Trophoblast cell (in vitro differentiated cells and primary cell): ENCODE results near the gene SNX27.

Source experiments
- DNase-seq, 2 donors: peaks; one replicate each; pipeline ENCODE4 v3.0.0-alpha.2; 2016
- H2AFZ ChIP-seq: 2 replicates; pipeline ENCODE4 v1.6.1; 2013; ENCODE audit warnings: low read length, moderate library complexity, mild to moderate bottlenecking; ENCODE audit not compliant: insufficient read depth, poor library complexity
- H2AK5ac ChIP-seq: 2 replicates; pipeline ENCODE4 v1.6.1; 2013; ENCODE audit warnings: mild to moderate bottlenecking, low read length
- H2BK120ac ChIP-seq: 2 replicates; pipeline ENCODE4 v1.6.1; 2013; ENCODE audit warnings: low read length, mild to moderate bottlenecking, moderate library complexity; ENCODE audit not compliant: insufficient read depth, poor library complexity
- H2BK12ac ChIP-seq: 2 replicates; pipeline ENCODE4 v1.6.1; 2013; ENCODE audit warnings: mild to moderate bottlenecking, low read length, moderate library complexity
- H2BK5ac ChIP-seq: 2 replicates; pipeline ENCODE4 v1.6.1; 2013; ENCODE audit warnings: low read length, low read depth, moderate library complexity, mild to moderate bottlenecking; ENCODE audit not compliant: poor library complexity
- H3K14ac ChIP-seq: 2 replicates; pipeline ENCODE4 v1.6.1; 2013; ENCODE audit warnings: mild to moderate bottlenecking, low read length
- H3K18ac ChIP-seq: 2 replicates; pipeline ENCODE4 v1.6.1; 2013; ENCODE audit warnings: mild to moderate bottlenecking, low read length
- H3K23ac ChIP-seq: 2 replicates; pipeline ENCODE4 v1.6.1; 2013; ENCODE audit warnings: low read length
- H3K27ac ChIP-seq: 2 replicates; pipeline ENCODE4 v1.5.1; 2013; ENCODE audit warnings: low read depth, mild to moderate bottlenecking, inconsistent platforms, low read length, moderate library complexity
- H3K27me3 ChIP-seq: 2 replicates; pipeline ENCODE4 v1.6.1; 2013; ENCODE audit warnings: inconsistent platforms, mild to moderate bottlenecking, low read length, moderate library complexity; ENCODE audit not compliant: insufficient read depth
- H3K36me3 ChIP-seq, 2 experiments: 1 replicate in 1 of 2; 2 replicates in 1 of 2; pipeline ENCODE4 v1.6.1; 2013; ENCODE audit warnings: low read length in 2 of 2, mild to moderate bottlenecking in 2 of 2, moderate library complexity in 1 of 2; ENCODE audit not compliant: insufficient read depth in 2 of 2, control insufficient read depth in 1 of 2
- H3K4ac ChIP-seq: 2 replicates; pipeline ENCODE4 v1.6.1; 2013; ENCODE audit warnings: low read depth, mild to moderate bottlenecking, low read length, moderate library complexity
- H3K4me1 ChIP-seq, 2 experiments: 1 replicate in 1 of 2; 2 replicates in 1 of 2; pipeline ENCODE4 v1.6.1; 2013; ENCODE audit warnings: low read length in 2 of 2, mild to moderate bottlenecking in 2 of 2, moderate library complexity in 1 of 2; ENCODE audit not compliant: insufficient read depth in 2 of 2, control insufficient read depth in 1 of 2
- H3K4me2 ChIP-seq: 2 replicates; pipeline ENCODE4 v1.6.1; 2013; ENCODE audit warnings: inconsistent platforms, mild to moderate bottlenecking, low read length, moderate library complexity
- H3K4me3 ChIP-seq: 2 replicates; pipeline ENCODE4 v1.5.1; 2013; ENCODE audit warnings: mild to moderate bottlenecking, low read depth, low read length, inconsistent platforms
- H3K79me1 ChIP-seq: one replicate; pipeline ENCODE4 v1.6.1; 2013; ENCODE audit warnings: low read length
- H3K79me2 ChIP-seq: 2 replicates; pipeline ENCODE4 v1.6.1; 2013; ENCODE audit warnings: low read length, mild to moderate bottlenecking; ENCODE audit not compliant: control insufficient read depth, insufficient read depth, poor library complexity
- H3K9ac ChIP-seq: 2 replicates; pipeline ENCODE4 v1.6.1; 2013; ENCODE audit warnings: mild to moderate bottlenecking, low read length
- H3K9me3 ChIP-seq: 2 replicates; pipeline ENCODE4 v1.6.1; 2013; ENCODE audit warnings: low read depth, mild to moderate bottlenecking, control low read depth, inconsistent platforms, low read length; ENCODE audit not compliant: insufficient read depth
- H4K12ac ChIP-seq: 2 replicates; pipeline ENCODE4 v1.6.1; 2013; ENCODE audit warnings: low read depth, mild to moderate bottlenecking, low read length, moderate library complexity
- H4K8ac ChIP-seq: 2 replicates; pipeline ENCODE4 v1.6.1; 2013; ENCODE audit warnings: low read depth, mild to moderate bottlenecking, low read length, moderate library complexity
- H4K91ac ChIP-seq: one replicate; pipeline ENCODE4 v1.6.1; 2013; ENCODE audit warnings: low read depth, mild to moderate bottlenecking, low read length, moderate library complexity
- WGBS: extraction: QIAGEN DNeasy Blood & Tissue Kit; methylation state at CpG from one replicate; pipeline ENCODE4 v1.1.7; 2013; ENCODE audit warnings: missing lambda C conversion rate; ENCODE audit not compliant: insufficient read length, insufficient coverage; ENCODE audit errors: extremely low coverage; 5-methylcytosine and 5-hydroxymethylcytosine counted together

SNX27 gene

DNA sequence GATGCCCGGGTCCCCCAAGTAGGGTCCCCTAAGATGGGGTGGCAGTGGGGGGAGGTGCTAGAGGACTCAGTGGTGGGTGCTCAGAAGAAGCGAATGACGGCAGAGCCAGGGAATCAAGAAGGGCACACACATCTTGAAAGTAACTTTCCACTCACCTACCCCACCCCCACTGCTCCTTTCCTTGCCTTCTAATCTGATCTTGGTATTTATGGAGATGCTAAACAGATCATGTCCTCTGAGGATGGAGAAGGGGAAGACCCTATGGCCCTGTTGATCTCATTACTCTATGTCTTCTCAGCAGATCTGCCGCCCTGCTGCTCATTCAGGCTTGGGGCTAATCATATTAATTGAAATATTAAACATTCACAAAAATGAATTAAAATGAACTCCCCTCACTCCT is 106.8 kb downstream of the SNX27 start:
- Histone ChIP-seq H3K18ac (no peak overlapping the region), H3K4me1 (peaks cover 3% of the 10 kb centered on the region in 2 experiments), H3K27ac (no peak overlapping the region), H3K9ac (no peak overlapping the region), H2AFZ (no peak overlapping the region), H3K23ac (no peak overlapping the region), H3K14ac (no peak overlapping the region), H3K4ac (no peak overlapping the region), H4K12ac (no peak overlapping the region), H3K79me1 (no peaks in the 10 kb centered on the region), H2AK5ac (no peak overlapping the region), H3K4me3 (no peak overlapping the region), H3K79me2 (no peaks in the 10 kb centered on the region), H4K91ac (no peak overlapping the region), H2BK120ac (no peak overlapping the region), H3K9me3 (no peaks in the 10 kb centered on the region), H2BK12ac (no peak overlapping the region), H3K27me3 (peaks cover 36% of the 10 kb centered on the region), H3K4me2 (no peak overlapping the region), H3K36me3 (no peaks in the 10 kb centered on the region), H4K8ac (no peak overlapping the region), H2BK5ac (no peak overlapping the region)
- no peak for DNase-seq
- WGBS = no CpG with 5 or more reads among the region's 4 CpGs

DNA sequence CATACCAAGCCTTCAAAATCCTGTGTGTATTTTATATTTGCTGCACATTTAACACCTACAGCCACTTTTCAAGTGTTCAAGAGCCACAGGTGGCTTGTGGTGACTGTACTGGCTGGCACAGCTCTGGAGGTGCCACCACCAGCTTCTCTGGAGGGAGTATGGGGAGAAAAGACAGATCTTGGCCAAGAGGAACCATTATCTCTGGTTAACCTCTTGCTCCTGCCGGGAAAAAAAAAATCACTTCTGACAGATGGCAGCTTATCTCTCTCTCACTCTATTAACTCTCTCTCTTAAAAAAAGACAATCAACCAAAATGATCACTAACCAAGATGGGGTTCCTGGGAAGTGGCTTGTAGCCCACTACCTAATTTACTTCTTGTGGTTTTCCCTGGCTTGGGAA is 108.3 kb downstream of the SNX27 start:
- Histone ChIP-seq H3K4me2 (no peak overlapping the region), H3K4me3 (no peak overlapping the region), H3K27ac (no peak overlapping the region)

DNA sequence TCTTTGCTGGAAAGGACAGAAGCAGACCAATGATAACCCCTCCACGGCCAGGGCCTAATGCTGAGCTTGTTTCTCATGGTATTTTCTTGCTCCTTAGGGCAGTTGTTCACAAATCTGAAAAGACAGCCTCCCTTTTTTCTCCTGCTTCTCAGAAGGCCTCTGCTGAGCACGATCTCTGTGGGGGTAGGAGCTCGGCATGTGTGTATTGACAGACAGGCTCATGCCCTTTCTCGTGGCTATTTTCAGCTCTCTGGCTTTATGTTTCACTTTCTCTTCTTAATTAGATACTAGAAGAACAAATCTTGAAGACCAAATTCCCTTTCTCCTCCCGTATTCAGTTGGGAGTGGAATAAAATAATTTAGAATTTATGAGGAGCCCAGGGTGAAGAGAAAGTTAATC is 108.7 kb downstream of the SNX27 start:
- no CpG with 5 or more reads among the region's 5 CpGs for WGBS
- no peaks in the 10 kb centered on the region for H3K9me3 ChIP-seq
- no peak overlapping the region for H3K4ac ChIP-seq
- H2BK12ac ChIP-seq = no peak overlapping the region
- H2AFZ ChIP-seq = no peak overlapping the region
- H3K18ac ChIP-seq = no peak overlapping the region
- H4K91ac ChIP-seq = no peak overlapping the region
- peaks cover 3% of the 10 kb centered on the region in 2 experiments for H3K4me1 ChIP-seq
- no peak overlapping the region for H3K4me3 ChIP-seq
- peaks cover 36% of the 10 kb centered on the region for H3K27me3 ChIP-seq
- no peak overlapping the region for H4K12ac ChIP-seq
- H2AK5ac ChIP-seq = no peak overlapping the region
- H3K23ac ChIP-seq = no peak overlapping the region
- no peak overlapping the region for H3K4me2 ChIP-seq
- H3K27ac ChIP-seq = no peak overlapping the region
- no peak for DNase-seq
- no peaks in the 10 kb centered on the region for H3K36me3 ChIP-seq
- no peaks in the 10 kb centered on the region for H3K79me2 ChIP-seq
- no peak overlapping the region for H4K8ac ChIP-seq
- no peak overlapping the region for H2BK5ac ChIP-seq
- H3K79me1 ChIP-seq = no peaks in the 10 kb centered on the region
- H3K14ac ChIP-seq = no peak overlapping the region
- no peak overlapping the region for H3K9ac ChIP-seq
- H2BK120ac ChIP-seq = no peak overlapping the region

More for the DNA sequence above, 108.3 kb downstream of the SNX27 start:
- Histone ChIP-seq H2BK5ac (no peak overlapping the region), H4K8ac (no peak overlapping the region), H3K27me3 (peaks cover 36% of the 10 kb centered on the region), H3K79me1 (no peaks in the 10 kb centered on the region), H2BK120ac (no peak overlapping the region), H4K91ac (no peak overlapping the region), H2AFZ (no peak overlapping the region), H3K79me2 (no peaks in the 10 kb centered on the region), H3K9me3 (no peaks in the 10 kb centered on the region), H2AK5ac (no peak overlapping the region), H3K36me3 (no peaks in the 10 kb centered on the region), H3K9ac (no peak overlapping the region), H4K12ac (no peak overlapping the region), H3K18ac (no peak overlapping the region), H3K14ac (no peak overlapping the region), H3K4ac (no peak overlapping the region), H3K4me1 (peaks cover 3% of the 10 kb centered on the region in 2 experiments), H3K23ac (no peak overlapping the region), H2BK12ac (no peak overlapping the region)
- no peak for DNase-seq
- no CpG with 5 or more reads among the region's 1 CpG for WGBS

DNA sequence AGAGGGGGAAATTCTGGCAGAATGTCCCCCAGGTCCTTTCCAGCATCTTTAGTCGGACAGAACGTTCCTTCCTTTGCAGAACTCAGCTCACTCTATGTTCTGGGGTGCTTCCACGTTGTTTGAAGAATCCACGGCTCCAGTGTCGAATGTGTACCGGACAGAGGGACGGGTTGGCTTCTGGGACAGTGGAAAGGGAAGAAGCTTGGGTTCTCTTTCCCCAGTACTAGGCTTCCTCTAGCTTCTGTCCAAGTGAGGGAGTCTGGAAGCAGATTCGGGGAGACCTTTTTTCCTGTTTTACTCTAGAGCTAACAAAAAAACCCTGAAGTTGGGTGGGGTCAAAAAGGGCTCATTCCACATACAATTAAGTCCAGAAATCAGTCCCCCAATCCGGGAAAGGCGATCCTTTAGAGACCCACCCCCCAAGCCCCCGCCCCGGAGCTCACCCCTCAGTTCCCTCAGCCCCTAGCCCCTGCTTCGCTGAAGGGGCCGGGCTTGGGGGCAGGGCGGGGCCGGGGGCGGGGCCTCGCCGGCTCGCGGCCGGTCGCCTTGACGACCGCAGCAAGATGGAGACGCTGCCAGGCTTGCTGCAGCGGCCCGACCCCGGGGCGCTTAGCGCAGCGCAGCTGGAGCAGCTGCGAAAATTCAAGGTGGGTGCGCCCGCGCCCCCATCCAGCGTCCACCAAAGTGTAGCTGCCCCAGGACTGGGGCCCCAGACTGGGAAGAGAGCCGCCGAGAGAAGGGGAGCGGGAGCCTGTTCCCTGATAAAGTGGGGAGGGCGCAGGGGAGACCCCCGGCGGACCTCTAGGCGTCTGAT is 109.3 kb downstream of the SNX27 start, which contains the start of gene RIIAD1:
TSS of gene RIIAD1 (plus strand) at position 549 of the 814 bp plus-strand sequence. CDS start at position 564, 15 bp downstream.
- H2BK12ac ChIP-seq = no peak within 1 kb of the TSS
- no peak within 1 kb of the TSS for H3K14ac ChIP-seq
- peaks cover 32% of the 10 kb centered on the region for H3K27me3 ChIP-seq
- DNase-seq = no peak
- no peak within 1 kb of the TSS for H4K12ac ChIP-seq
- no peak within 1 kb of the TSS for H2BK5ac ChIP-seq
- no peak within 1 kb of the TSS for H2AK5ac ChIP-seq
- H4K91ac ChIP-seq = no peak within 1 kb of the TSS
- H3K27ac ChIP-seq = no peak within 1 kb of the TSS
- no peak within 1 kb of the TSS for H3K4me3 ChIP-seq
- no peaks in the 10 kb centered on the region for H3K79me2 ChIP-seq
- H3K4me1 ChIP-seq = peaks cover 3% of the 10 kb centered on the region in 2 experiments
- H4K8ac ChIP-seq = no peak within 1 kb of the TSS
- no peak within 1 kb of the TSS for H3K9ac ChIP-seq
- peak within 1 kb of the TSS; percentile 67 for H3K4me2 ChIP-seq
- no peaks in the 10 kb centered on the region for H3K79me1 ChIP-seq
- no peaks in the 10 kb centered on the region for H3K36me3 ChIP-seq
- H2AFZ ChIP-seq = no peak within 1 kb of the TSS
- no peak within 1 kb of the TSS for H3K4ac ChIP-seq
- H3K23ac ChIP-seq = no peak within 1 kb of the TSS
- no CpG with 5 or more reads among the region's 44 CpGs for WGBS
- no peak within 1 kb of the TSS for H2BK120ac ChIP-seq
- H3K9me3 ChIP-seq = no peaks in the 10 kb centered on the region
- H3K18ac ChIP-seq = no peak within 1 kb of the TSS
